ENCODE measurements around the gene DPP7. TPM values are rescaled to one million over a fixed set of nuclear protein-coding genes. Genes with fewer than 3 reads are reported as not detected.

DPP7 gene
- total and polyA plus RNA-seq, 2 of the 4 experiments (the other 2 are of a cell fraction), result 14.9 to 76.4 TPM

DNA sequence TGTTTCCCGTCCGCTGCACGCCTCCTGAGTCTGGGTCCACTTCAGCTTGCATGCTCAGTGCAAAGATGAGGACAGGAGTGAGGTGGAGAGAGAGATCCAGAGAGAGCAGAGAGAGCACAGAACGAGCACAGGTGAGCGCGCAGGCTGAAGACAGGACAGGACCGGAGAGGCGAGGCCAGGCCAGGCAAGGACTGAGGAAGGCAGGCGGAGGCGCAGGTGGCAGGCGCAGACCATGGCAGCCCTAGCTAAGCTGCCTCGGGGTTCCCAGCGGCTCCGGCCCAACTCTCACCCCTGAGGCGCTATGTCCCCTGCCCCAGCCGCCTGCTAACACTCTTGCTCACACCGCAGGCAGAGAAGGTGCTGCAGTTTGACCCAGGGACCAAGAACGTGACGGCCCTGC is 34.1 kb upstream of the DPP7 start:
- Histone ChIP-seq H3K79me1 (ENCODE audit: low read depth in 1 of 2, low read length in 2 of 2) (no peaks in the 10 kb centered on the region), H2AK9ac (replicated peaks; ENCODE audit: low read depth, low read length, poor library complexity) (no peak overlapping the region), H4K5ac (ENCODE audit: low read depth, low read length) (no peak overlapping the region), H3K56ac (ENCODE audit: extremely low read depth, insufficient read depth, low read length) (no peak overlapping the region), H3K4ac (ENCODE audit: low read depth, low read length) (no peak overlapping the region), H3K27ac (ENCODE audit: insufficient read depth, low read length) (no peak overlapping the region), H3K18ac (ENCODE audit: low read depth, low read length) (no peak overlapping the region), H2BK20ac (ENCODE audit: low read depth, low read length) (no peak overlapping the region), H2AK5ac (ENCODE audit: low read depth, low read length) (no peak overlapping the region), H3K4me1 (ENCODE audit: control insufficient read depth, insufficient read depth, low read length) (no peaks in the 10 kb centered on the region), H4K20me1 (ENCODE audit: insufficient read depth, low read length) (no peaks in the 10 kb centered on the region), H3K4me2 (ENCODE audit: low read depth, low read length) (no peak overlapping the region), H3K4me3 (ENCODE audit: insufficient read depth, low read depth, low read length) (no peak overlapping the region), H2BK5ac (ENCODE audit: low read depth, low read length, poor library complexity, severe bottlenecking) (no peak overlapping the region), H2BK15ac (ENCODE audit: low read depth, low read length) (no peak overlapping the region), H3K9me3 (ENCODE audit: control insufficient read depth, insufficient read depth, low read length) (no peaks in the 10 kb centered on the region), H3K9me1 (ENCODE audit: insufficient read depth, low read length) (peaks cover 12% of the 10 kb centered on the region), H3K23ac (ENCODE audit: low read depth, low read length) (no peak overlapping the region), H4K8ac (ENCODE audit: low read depth in 2 of 2, low read length in 2 of 2) (no peak overlapping the region), H3K14ac (replicated peaks; ENCODE audit: low read depth, low read length) (no peak overlapping the region), H2BK120ac (ENCODE audit: low read depth, low read length) (no peak overlapping the region), H3K9ac (ENCODE audit: low read depth, low read length) (no peak overlapping the region), H3K36me3 (ENCODE audit: control insufficient read depth, insufficient read depth, low read length) (no peaks in the 10 kb centered on the region), H4K91ac (ENCODE audit: insufficient read depth, low read depth, low read length) (no peak overlapping the region), H3K27me3 (ENCODE audit: control insufficient read depth, insufficient read depth, low read length) (peaks cover 11% of the 10 kb centered on the region), H2AFZ (replicated peaks; ENCODE audit: low read length, poor library complexity) (no peak overlapping the region)
- dilution Hi-C loops (cut with HindIII; ENCODE audit: low sequenced_read_pairs, unreplicated experiment), result no loop called here
- in situ Hi-C loops (cut with MboI; ENCODE audit: low sequenced_read_pairs), result no loop called here
- CTCF ChIA-PET, result no interaction called here
- no TSS peak for BruUV-seq (replicated peaks)
- 81% methylated on average over 12 of the region's 19 CpGs; no CpG with 5 or more reads in 1 of the 2 experiments for WGBS, 2 experiments (ENCODE audit: extremely low coverage in 2 of 2, insufficient read length in 1 of 2)
- TF ChIP-seq MAFK (IDR thresholded peaks at IDR 0.05; ENCODE audit: low read depth, low read length) (no peak), CEBPB (IDR thresholded peaks at IDR 0.05; ENCODE audit: low read depth, low read length) (no peak), MXI1 (IDR thresholded peaks at IDR 0.05; ENCODE audit: borderline replicate concordance, low read depth, low read length) (no peak), POLR2A (IDR thresholded peaks at IDR 0.05; ENCODE audit: low read depth, low read length) (no peak)
- POLR2A ChIA-PET (ENCODE audit: unreplicated experiment), result no interaction called here
- intact Hi-C loops (cut with micrococcal nuclease), result no loop called here
- no peak for ATAC-seq (ENCODE audit: low read depth)
- no peak for DNase-seq

Measured in IMR-90 (cell line).